Mesenteric fat pad (tissue), 1 donor: Measurements from ENCODE around the gene CD163. TPM values are rescaled to one million over a fixed set of nuclear protein-coding genes. Genes with fewer than 3 reads are reported as not detected.
"Not testable (repeated sequence)": the region's sequence is repeated elsewhere in the genome, so short reads cannot be mapped to it uniquely, and the experiment has no call there.

ENCODE experiments used
- DNase-seq: peaks from one replicate; pipeline ENCODE4 v3.0.0-alpha.2; 2020; ENCODE audit warnings: low spot score
- long read RNA-seq: library from polyadenylated mRNA; unstranded; transcript quantifications from one replicate; pipeline ENCODE4 v2.0.0, GENCODE V29; 2020
- total RNA-seq: library from RNA; stranded (reverse); fragmentation: NEBNext Ultra II Directional; extraction: Animal tissue kit (Norgen Biotek cat#: 25700); gene quantifications from one replicate; pipeline ENCODE4 v1.2.1, GENCODE V29; 2021
- donor health status: DM: yes; HTN: yes; CAD: no.

The CD163 gene
- 943 TPM for total RNA-seq
- long read RNA-seq, full-length matches to known transcripts: 36 of 217 reads
- long read RNA-seq, partial matches to known transcripts: 154 of 217 reads
- long read RNA-seq, other reads (novel, unspliced or antisense): 27 of 217 reads

DNA sequence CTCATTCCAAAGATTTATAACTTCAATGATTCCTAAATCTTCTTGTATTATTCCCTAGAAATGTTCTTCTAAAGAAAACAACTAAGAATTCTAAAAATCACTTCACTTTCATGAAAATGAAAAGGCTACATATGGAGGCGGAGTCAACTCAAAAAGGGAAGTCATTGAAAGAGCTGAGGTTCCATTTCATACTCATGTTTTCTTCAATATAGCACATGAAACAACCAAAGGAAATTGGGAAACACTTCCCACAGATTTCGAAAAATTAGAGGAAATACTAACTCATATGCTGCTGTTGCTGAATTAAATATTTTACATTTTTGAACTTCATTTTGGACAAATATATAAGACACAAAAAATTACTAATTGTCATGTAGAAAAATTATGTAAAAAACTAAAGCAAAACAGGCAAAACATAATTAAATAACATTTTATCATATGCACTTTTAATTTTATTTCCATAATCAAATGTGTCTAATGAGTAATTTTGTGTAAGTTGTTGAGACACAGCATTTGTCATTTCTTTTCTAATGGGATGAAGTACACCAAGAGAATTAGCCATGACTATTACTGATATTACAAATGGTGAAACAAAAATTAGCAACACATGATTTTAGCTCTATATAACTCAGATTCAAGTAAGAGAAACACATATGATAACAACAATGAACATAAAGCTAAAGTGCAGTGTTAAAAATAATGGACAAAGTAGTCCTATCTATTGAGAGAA lies at the start of gene CD163:
Gene CD163 (minus strand): TSS at position 92 of the 730 bp plus-strand sequence. CDS start 87 bp downstream, at position 5.
- no peak for DNase-seq

DNA sequence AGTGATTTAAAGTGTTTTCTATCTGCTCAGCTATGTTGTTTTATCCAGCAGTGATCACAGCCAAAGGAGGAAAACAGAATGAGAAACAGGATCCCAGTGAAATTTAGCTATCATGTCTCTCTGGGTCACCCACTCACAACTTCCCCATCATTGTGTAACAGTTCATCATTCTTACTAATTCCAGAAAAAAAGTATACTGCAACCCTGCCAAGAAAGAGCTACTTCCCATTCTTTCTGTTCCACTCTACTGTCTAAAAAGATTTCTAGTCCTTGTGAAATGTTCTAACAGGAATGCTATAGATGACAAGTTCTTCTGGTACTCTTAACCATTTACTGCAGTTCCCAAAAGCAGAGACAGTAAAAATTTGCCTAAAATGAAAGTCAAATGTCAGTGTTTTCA lies 39.2 kb upstream of the CD163 start:
- DNase-seq: no peak

DNA sequence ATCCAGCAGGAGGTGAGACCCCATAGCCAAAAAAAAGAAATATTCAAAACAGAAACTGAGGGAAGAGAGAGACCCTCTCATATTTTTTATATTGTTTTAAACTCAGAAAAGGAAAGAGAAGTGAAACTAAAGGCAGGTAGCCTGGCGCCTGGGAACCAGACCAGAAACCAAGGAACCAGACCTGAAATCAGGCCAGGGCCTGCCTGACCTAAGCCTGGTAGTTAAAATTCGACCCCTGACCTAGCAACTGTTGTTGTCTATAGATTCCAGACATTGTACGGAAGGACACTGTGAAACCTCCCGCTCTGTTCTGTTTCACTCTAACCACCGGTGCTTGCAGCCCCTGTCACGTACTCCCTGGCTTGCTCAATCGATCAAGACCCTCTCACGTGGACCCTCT lies 38.5 kb upstream of the CD163 start:
- DNase-seq: no peak

GRCh38 chr12:7514416-7514815 lies 10.8 kb upstream of the CD163 start:
- no peak for DNase-seq

DNA sequence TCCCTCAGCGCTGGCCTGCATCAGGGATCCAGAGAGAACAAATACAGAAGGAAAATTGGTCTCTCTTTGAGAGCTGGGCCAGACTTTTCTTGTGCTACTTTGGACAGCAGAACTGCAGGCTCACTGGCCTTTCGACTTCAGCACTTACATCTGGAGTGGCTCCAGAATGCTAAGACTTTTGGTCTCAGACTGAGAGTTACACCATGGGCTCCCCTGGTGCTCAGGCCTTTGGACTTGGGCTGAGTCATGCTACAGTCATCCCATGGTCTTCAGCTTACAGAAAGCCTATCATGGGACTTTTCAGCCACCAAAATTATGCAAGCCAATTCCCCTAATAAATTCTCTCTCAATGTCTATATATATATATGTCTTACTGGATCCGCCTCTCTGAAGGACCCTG lies 9.0 kb upstream of the CD163 start:
- no peak for DNase-seq

DNA sequence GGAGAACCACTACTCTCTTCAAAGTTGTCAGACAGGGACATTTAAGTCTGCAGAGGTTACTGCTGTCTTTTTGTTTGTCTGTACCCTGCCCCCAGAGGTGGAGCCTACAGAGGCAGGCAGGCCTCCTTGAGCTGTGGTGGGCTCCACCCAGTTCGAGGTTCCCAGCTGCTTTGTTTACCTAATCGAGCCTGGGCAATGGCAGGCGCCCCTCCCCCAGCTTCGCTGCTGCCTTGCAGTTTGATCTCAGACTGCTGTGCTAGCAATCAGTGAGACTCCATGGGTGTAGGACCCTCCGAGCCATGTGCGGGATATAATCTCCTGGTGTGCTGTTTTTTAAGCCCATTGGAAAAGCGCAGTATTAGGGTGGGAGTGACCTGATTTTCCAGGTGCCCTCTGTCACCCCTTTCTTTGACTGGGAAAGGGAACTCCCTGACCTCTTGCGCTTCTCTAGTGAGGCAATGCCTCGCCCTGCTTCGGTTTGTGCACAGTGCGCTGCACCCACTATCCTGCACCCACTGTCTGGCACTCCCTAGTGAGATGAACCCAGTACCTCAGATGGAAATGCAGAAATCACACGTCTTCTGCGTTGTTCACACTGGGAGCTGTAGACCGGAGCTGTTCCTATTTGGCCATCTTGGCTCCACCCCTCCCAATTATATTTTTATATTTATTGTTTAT lies 6.4 kb upstream of the CD163 start:
- DNase-seq: not testable (repeated sequence)

GRCh38 chr12:7502612-7503011 lies 965 bp downstream of the CD163 start:
- DNase-seq: no peak

DNA sequence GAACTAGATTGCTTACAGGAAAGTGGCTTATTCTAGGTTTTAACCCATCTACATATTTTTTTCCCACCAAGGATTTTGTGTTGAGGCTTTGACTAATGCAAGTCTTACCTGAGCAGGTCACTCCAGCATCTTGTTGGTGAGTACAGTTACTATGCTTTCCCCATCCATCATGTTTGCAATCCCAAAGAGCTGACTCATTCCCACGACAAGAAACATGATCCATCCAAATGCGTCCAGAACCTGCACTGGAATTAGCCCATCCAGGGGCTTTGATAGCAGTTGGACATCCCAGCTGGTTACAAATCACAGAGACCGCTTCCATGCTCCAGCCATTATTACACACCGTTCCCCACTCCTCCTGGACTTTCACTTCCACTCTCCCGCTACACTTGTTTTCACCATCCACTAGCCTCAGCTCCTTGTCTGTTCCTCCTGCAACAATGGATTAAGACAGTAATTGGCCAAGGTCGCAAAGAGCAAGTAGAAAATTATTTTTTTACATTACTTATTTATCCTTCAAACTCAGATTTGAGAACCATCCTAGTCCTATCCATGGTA lies 2.5 kb downstream of the CD163 start:
- no peak for DNase-seq

DNA sequence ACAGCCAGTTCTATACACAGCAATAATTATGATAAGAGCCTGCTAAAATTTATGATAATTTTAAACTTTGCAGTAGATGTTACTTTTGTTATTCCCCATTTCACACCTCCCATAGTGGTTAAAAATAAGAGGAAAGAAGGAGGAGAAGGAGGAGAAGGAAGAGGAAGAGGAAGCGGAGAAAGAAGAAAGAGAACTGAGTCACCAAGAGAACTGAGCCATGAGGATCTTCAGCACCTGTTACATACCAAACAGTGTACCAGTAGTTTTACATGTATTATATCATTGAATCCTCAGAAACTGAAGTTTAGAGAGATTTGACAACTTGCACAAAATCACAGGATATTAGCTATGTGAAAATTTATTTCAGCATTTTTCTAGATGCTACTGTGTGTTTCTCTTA lies 3.9 kb downstream of the CD163 start:
- no peak for DNase-seq

- DNase-seq: no peak
These were observed 4.8 kb downstream of the CD163 start for GRCh38 chr12:7498809-7499208.

DNA sequence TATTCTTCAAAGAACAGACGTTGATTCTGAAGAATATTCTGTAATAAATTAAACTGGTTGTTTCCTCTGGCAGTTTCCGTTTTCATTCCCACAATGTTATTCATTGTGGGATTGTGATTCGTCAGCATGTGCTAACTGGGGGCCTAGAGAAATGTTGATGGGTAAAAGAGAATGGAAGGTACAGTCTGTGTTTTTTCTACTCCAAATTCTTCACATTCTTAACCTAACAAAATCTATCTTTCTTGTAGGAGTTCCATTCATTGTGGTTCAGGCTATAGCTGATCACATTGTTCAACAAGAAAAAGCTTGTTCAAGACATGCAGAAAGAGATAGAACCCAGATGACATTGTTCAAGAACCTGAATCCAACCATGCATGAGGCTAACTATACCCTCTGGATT lies 5.9 kb downstream of the CD163 start:
- no peak for DNase-seq

DNA sequence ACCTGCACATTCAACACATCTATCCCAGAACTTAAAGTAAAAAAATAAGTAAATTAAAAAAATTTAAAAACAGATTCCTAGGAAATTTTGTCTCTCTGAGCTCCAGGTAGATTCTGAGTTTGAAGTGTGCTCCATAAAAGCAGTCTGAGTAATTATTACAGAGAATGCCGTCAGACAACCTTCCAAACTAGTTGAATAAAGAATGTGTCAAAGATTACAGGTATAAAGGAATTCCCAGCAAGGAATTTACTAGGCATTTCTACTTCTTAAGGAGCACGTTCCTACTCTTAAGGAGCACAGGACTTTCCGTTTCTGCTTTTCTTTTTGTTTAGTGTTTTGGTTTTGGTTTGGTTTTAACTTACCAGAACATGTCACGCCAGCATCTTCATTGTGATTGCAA lies 7.1 kb downstream of the CD163 start:
- DNase-seq: no peak

GRCh38 chr12:7495136-7495535 lies 8.4 kb downstream of the CD163 start:
- no peak for DNase-seq

- no peak for DNase-seq
These were observed 10.6 kb downstream of the CD163 start for GRCh38 chr12:7493006-7493405.

DNA sequence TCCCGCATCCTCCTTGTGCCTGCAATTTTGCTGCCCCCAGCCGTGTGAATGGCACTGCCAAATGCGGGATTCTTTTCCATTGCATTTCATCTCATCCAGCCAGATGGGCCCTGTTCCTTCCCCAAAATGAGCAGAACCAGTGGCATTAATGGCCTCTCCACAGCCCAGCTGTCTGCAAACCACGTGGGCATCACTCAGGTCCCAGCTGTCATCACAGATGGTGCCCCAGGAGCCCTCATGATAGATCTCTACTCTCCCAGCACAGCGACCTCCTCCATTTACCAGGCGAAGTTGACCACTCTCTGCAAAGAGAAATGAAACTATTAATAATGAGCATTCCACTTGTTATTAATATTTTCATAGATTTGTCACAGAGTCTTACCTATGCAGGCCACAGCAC lies 17.1 kb downstream of the CD163 start:
- no peak for DNase-seq

DNA sequence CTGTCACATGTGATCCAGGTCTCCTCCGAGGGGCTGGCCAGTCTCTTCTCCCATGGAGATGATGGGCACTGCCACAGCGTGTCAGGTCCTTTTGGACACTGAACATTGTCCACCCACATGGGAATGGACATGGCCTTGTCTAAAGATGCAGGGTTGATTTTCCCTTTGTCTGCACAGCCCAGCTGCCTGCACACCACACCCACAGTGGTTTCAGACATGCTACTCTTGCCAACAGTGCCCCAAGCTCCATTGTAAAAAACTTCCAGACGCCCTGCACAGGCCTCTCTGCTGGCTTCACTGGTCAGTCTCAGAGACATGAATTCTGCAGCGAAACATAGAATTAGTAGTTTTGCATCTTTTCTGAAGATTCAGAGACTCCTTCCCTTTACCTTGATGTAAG lies 18.5 kb downstream of the CD163 start:
- no peak for DNase-seq

- DNase-seq: no peak
These were observed 20.2 kb downstream of the CD163 start for GRCh38 chr12:7483343-7483742.

DNA sequence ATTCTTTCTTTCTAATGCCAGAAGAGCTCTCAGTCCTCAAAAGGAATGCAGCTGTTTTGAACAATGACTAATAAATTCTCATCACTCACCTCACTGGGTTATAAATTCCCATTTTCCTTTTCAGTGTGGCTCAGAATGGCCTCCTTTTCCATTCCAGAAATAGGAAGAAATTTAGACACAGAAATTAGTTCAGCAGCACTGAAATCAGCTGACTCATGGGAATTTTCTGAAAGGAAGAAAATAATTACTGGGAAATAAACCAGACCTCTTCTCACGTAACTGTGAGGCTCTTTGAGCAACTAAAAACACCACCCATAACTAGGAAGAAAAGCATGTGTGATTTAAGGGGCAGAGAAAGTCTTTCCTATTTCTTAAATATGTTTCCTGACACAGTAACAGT lies 23.8 kb downstream of the CD163 start:
- DNase-seq: no peak

DNA sequence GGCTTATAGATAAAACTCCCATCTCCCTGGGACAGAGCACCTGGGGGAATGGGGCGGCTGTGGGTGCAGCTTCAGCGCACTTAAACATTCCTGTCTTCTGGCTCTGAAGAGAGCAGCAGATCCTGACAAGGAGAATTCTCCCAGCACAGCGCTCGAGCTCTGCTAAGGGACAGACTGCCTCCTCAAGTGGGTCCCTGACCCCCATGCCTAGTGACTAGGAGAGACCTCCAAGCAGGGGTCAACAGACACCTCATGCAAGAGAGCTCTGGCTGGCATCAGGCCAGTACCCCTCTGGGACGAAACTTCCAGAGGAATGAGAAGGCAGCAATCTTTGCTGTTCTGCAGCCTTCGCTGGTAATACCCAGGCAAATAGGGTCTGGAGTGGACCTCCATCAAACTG lies 31.5 kb downstream of the CD163 start:
- no peak for DNase-seq

DNA sequence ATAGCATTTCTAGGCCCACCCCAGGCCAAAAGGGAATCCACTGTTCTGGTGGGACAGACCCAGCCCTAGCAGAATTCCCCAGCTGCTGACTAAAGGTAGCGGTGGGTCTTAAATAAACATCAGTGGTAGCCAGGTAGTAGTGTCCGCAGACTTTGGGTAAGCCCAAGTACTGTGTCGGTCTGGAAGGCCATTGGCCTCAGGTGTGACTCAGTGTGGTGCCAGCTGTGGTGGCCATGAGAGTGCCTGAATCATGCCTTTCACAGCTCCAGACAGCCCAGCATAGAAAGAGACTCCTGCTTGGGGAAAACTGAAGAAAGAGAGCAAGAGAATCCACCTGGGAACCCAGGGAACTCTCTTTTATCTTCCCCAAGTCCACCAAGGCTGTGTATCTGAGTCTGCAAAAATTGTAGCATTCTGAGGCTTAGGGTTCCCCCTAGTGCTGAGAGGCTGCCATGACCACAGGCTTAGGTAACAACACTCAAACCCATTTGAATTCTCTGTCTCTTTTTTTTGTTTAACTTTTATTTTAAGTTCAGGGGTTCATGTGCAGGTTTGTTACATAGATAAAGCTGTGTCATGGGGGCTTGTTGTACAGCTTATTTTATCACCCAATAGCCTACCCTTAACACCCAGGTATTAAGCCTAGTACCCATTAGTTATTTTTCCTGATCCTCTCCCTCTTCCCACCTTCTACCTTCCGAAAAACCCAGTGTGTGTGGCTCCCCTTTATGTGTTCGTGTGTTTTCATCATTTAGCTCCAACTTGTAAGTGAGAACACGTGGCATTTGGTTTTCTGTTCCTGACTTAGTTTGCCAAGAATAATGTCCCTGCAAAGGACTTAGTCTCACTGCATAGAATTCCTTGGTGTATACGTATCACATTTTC lies 43.0 kb downstream of the CD163 start:
- no peak for DNase-seq

- no peak for DNase-seq
These were observed 43.6 kb downstream of the CD163 start for GRCh38 chr12:7459973-7460372.

DNA sequence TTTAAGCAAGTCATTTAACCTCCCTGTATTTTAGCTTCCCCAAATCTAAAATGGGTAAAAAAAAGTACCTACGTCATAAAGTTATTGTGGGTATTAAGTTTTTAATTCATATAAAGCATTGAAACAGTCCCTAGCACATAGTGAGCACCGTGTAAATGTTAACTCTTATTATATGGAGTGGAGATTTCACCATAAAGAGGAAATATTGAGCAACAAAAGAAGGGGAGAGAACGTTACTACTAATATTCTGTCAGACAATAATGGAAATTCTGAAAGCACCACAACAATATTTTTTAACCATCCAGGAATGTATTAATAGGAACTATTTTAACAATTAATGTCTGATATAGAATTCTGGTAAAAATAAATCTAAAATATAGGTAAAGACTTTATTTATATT lies 51.8 kb downstream of the CD163 start:
- no peak for DNase-seq
